Measurements from ENCODE around the gene SORBS2. TPM values are rescaled to one million over a fixed set of nuclear protein-coding genes. Genes with fewer than 3 reads are reported as not detected.

The SORBS2 gene
- total RNA-seq, 1 donor from 2014 or later = not detected

GRCh38 chr4:185592845-185593488 is 219.0 kb downstream of the SORBS2 start:
- TF ChIP-seq CTCF (IDR thresholded peaks at IDR 0.05) = no peak
- Mint-ChIP-seq H3K4me1 (peaks cover 5% of the 10 kb centered on the region), H3K36me3 (ENCODE audit: low read depth) (no peaks in the 10 kb centered on the region), H3K27ac (no peak overlapping the region), H3K27me3 (peaks cover 23% of the 10 kb centered on the region), H3K4me3 (no peak overlapping the region), H3K9me3 (peaks cover 3% of the 10 kb centered on the region)
- intact Hi-C loops (cut with micrococcal nuclease) = loop anchor here (1.0 to 10.0 kb wide), 3 partner anchors 122 to 948 kb away; partner anchors contain the start of genes CASP3, CCDC110, PRIMPOL and SLC25A4
- POLR2A ChIA-PET = no interaction called here
- no peak for ATAC-seq (ENCODE audit: low read depth)
- CTCF ChIA-PET = no interaction called here
- no peak for DNase-seq

- ChIA-PET CTCF (no interaction called here), POLR2A (no interaction called here)
- intact Hi-C loops (cut with micrococcal nuclease) = loop anchor here (10.0 kb wide), 2 partner anchors 448 to 948 kb away; partner anchors contain the start of genes CASP3, PRIMPOL and SLC25A4
- no peak overlapping the region for H3K4me3 Mint-ChIP-seq
- H3K27ac Mint-ChIP-seq = no peak overlapping the region
- peaks cover 20% of the 10 kb centered on the region for H3K27me3 Mint-ChIP-seq
- no peaks in the 10 kb centered on the region for H3K36me3 Mint-ChIP-seq (ENCODE audit: low read depth)
- peaks cover 11% of the 10 kb centered on the region for H3K4me1 Mint-ChIP-seq
- no peak for TF ChIP-seq CTCF (IDR thresholded peaks at IDR 0.05)
- DNase-seq = no peak
- ATAC-seq (ENCODE audit: low read depth) = no peak
- peaks cover 3% of the 10 kb centered on the region for H3K9me3 Mint-ChIP-seq
Measured at GRCh38 chr4:185592438-185592837, 219.6 kb downstream of the SORBS2 start.

GRCh38 chr4:185591679-185592141 is 220.3 kb downstream of the SORBS2 start:
- TF ChIP-seq CTCF (IDR thresholded peaks at IDR 0.05) = no peak
- CTCF ChIA-PET = no interaction called here
- Mint-ChIP-seq H3K4me1 (peaks cover 18% of the 10 kb centered on the region), H3K36me3 (ENCODE audit: low read depth) (no peaks in the 10 kb centered on the region), H3K27me3 (peaks cover 16% of the 10 kb centered on the region), H3K9me3 (peaks cover 3% of the 10 kb centered on the region), H3K4me3 (no peak overlapping the region), H3K27ac (no peak overlapping the region)
- ATAC-seq (ENCODE audit: low read depth) (no peak), DNase-seq (no peak)
- intact Hi-C loops (cut with micrococcal nuclease) = loop anchor here (10.0 kb wide), 2 partner anchors 447 to 947 kb away; partner anchors contain the start of genes CASP3, PRIMPOL and SLC25A4
- POLR2A ChIA-PET = no interaction called here

DNA sequence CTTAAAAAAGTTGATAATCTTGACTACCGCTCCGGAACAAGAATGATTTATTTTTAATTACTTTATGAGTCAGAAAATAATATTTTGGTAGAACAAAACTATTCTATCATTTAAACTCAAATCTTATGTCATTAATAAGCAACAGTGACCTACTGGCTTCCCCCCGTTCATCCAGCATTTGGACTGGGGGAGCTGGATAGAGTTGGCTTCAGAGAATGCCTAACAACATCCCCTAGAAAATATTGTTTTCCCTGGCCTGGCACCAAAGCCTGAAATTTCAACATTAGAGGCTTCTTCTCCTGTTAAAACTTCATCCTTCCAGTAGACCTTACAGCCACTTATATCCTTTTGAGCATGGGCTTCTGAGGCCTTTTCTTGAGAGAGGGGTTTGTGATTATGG is 221.0 kb downstream of the SORBS2 start:
- Mint-ChIP-seq H3K4me3 (no peak overlapping the region), H3K4me1 (peaks cover 20% of the 10 kb centered on the region), H3K27ac (no peak overlapping the region), H3K27me3 (peaks cover 16% of the 10 kb centered on the region), H3K36me3 (ENCODE audit: low read depth) (no peaks in the 10 kb centered on the region), H3K9me3 (peaks cover 3% of the 10 kb centered on the region)
- ChIA-PET CTCF (no interaction called here), POLR2A (no interaction called here)
- ATAC-seq (ENCODE audit: low read depth) = no peak
- intact Hi-C loops (cut with micrococcal nuclease) = loop anchor here (10.0 kb wide), 2 partner anchors 446 to 946 kb away; partner anchors contain the start of genes CASP3, PRIMPOL and SLC25A4
- no peak for TF ChIP-seq CTCF (IDR thresholded peaks at IDR 0.05)
- DNase-seq = no peak

DNA sequence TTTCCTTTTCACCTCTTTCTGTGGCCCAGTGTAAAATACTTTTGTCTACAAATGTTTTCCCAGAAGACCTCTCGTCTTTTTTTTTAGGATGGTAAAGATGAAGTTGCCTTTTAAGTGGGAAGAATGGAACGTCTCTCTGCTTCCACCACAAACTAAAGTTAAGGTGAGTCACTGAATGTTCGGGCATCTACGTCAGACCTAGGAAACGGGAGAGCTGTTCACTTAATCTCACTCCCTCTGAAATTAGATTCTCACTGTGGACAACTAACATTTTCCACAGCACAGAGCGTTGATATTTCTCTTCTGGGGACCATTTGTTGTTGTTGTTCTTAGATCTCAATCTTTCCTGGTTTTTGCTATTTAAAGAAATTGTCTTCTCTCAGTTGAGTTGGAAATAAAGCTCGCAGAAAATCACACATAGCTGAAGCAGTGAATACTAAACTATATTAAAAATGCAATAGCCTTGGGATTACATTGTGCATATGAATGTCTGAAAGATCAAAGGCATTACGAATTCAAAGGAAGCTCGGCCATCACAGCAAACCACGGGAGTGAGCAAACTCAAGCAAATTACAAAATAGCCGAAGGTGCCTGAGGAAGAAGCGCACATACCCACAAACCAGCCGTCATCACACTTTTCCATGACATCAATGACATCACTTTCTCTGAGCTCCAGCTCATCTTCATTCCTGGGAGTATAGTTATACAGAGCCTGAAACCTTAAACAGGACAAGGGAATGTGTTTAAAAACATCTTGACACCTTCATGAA is 222.7 kb downstream of the SORBS2 start:
- Mint-ChIP-seq H3K4me3 (peak overlapping the region; percentile 8), H3K27ac (no peak overlapping the region), H3K36me3 (ENCODE audit: low read depth) (no peaks in the 10 kb centered on the region), H3K27me3 (peaks cover 27% of the 10 kb centered on the region), H3K4me1 (peaks cover 20% of the 10 kb centered on the region), H3K9me3 (peaks cover 3% of the 10 kb centered on the region)
- POLR2A ChIA-PET = no interaction called here
- no peak for DNase-seq
- TF ChIP-seq CTCF (IDR thresholded peaks at IDR 0.05) = no peak
- CTCF ChIA-PET = interaction anchor here (2.8 kb wide), 1 partner anchor 8 kb away, joined by 14 read pairs; no protein-coding TSS in a partner anchor
- ATAC-seq (ENCODE audit: low read depth) = no peak
- intact Hi-C loops (cut with micrococcal nuclease) = no loop called here

All from activated B cell treated with CpG ODN at 0.5 μM for 24 hours (primary cell).